Panc1 (cell line): ENCODE measurements around the gene OR51F1. TPM values are rescaled to one million over a fixed set of nuclear protein-coding genes. Genes with fewer than 3 reads are reported as not detected.
"Not testable (repeated sequence)": the region's sequence is repeated elsewhere in the genome, so short reads cannot be mapped to it uniquely, and the experiment has no call there.

Source experiments
- ATAC-seq: fragments of 200-7000 bp; cut with Tn5 transposase; 2 replicates; pipeline ENCODE4 v1.9.1; 2020; ENCODE audit warnings: mild to moderate bottlenecking, moderate library complexity
- BruUV-seq: library from RNA; stranded (reverse); fragments of 400-500 nt; replicated peaks from 2 replicates; lab custom pipeline; 2021; lab: Mats Ljungman, UMichigan
- CTCF ChIA-PET: fragments of 300-600 bp; sonication (Branson Sonifier 250); formaldehyde crosslinking; loops from one replicate; lab custom pipeline; 2022; ENCODE audit warnings: antibody characterized with exemption; lab: Charles Lee
- POLR2A ChIA-PET: fragments of 300-600 bp; sonication (Branson Sonifier 250); formaldehyde crosslinking; loops from one replicate; lab custom pipeline; 2022; ENCODE audit warnings: antibody characterized with exemption; lab: Charles Lee
- DNase-seq: peaks from one replicate; pipeline ENCODE4 v3.0.0-alpha.2; 2010; ENCODE audit warnings: low read depth, low spot score
- H3K27ac ChIP-seq: 2 replicates; pipeline ENCODE4 v1.5.1; 2011; ENCODE audit warnings: mild to moderate bottlenecking, low read length, inconsistent platforms
- H3K27me3 ChIP-seq: fragments of 200-500 bp; sonication (Bioruptor generic); 2 replicates; pipeline ENCODE4 v1.6.0; 2014; ENCODE audit warnings: low read length, inconsistent platforms; ENCODE audit not compliant: control insufficient read depth, insufficient read depth
- H3K36me3 ChIP-seq: fragments of 200-500 bp; sonication (Bioruptor generic); 2 replicates; pipeline ENCODE4 v1.5.1; 2014; ENCODE audit warnings: inconsistent platforms, mild to moderate bottlenecking, low read length, moderate library complexity; ENCODE audit not compliant: control insufficient read depth, insufficient read depth
- H3K4me1 ChIP-seq: 2 replicates; pipeline ENCODE4 v1.5.1; 2011; ENCODE audit warnings: inconsistent platforms, mild to moderate bottlenecking, low read length, moderate library complexity; ENCODE audit not compliant: control insufficient read depth, insufficient read depth
- H3K4me3 ChIP-seq, 2 experiments: 2 replicates each; pipeline ENCODE4 v1.5.1; 2011 to 2012; ENCODE audit warnings: low read depth in 2 of 2, low read length in 2 of 2, mild to moderate bottlenecking in 2 of 2, inconsistent platforms in 1 of 2, moderate library complexity in 1 of 2
- H3K9me3 ChIP-seq: fragments of 200-500 bp; sonication (Bioruptor generic); 2 replicates; pipeline ENCODE4 v1.5.1; 2014; ENCODE audit warnings: low read depth, mild to moderate bottlenecking, inconsistent platforms, low read length, moderate library complexity; ENCODE audit not compliant: control insufficient read depth, insufficient read depth
- POLR2AphosphoS5 ChIP-seq: IDR thresholded peaks from 2 replicates; pipeline ENCODE4 v1.6.1; 2012; ENCODE audit warnings: mild to moderate bottlenecking, low read depth, low read length, moderate library complexity
- SIN3A ChIP-seq: IDR thresholded peaks from 2 replicates; pipeline ENCODE4 v1.6.1; 2012; ENCODE audit warnings: low read depth, mild to moderate bottlenecking, low read length, moderate library complexity, borderline replicate concordance; ENCODE audit not compliant: insufficient read depth
- TCF7L2 ChIP-seq: IDR thresholded peaks from 2 replicates; pipeline ENCODE4 v1.6.1; 2011; ENCODE audit warnings: mild to moderate bottlenecking, low read depth, low read length, inconsistent platforms
- in situ Hi-C: cut with HindIII; loops from 2 replicates; pipeline ENCODE4 v1.10.0; 2016; ENCODE audit warnings: low sequenced_read_pairs, low pct_unique_long_range_greater_than_20kb
- intact Hi-C: fragments of 100-400 bp; cut with micrococcal nuclease; formaldehyde crosslinking; loops from one replicate; pipeline ENCODE4 v1.10.0; 2022; ENCODE audit not compliant: unreplicated experiment
- total RNA-seq: library from RNA; stranded (reverse); gene quantifications from one replicate; pipeline ENCODE4 v1.2.1, GENCODE V29; 2021; ENCODE audit not compliant: unreplicated experiment
- TF ChIP-seq, protein P1 (sequence below): fragments of 450-650 bp; IDR thresholded peaks from 2 replicates; pipeline ENCODE4 v1.5.1; 2017; ENCODE audit warnings: mild to moderate bottlenecking
- TF ChIP-seq, protein P2 (sequence below), 2 experiments: IDR thresholded peaks; 2 replicates each; pipeline ENCODE4 v1.6.1; 2011 to 2012; ENCODE audit warnings: low read depth in 2 of 2, control low read depth in 1 of 2, low read length in 1 of 2, mild to moderate bottlenecking in 1 of 2, moderate library complexity in 1 of 2; ENCODE audit not compliant: insufficient read depth in 1 of 2

OR51F1 gene
- total RNA-seq, 1 experiment from 2014 or later, result not detected

DNA sequence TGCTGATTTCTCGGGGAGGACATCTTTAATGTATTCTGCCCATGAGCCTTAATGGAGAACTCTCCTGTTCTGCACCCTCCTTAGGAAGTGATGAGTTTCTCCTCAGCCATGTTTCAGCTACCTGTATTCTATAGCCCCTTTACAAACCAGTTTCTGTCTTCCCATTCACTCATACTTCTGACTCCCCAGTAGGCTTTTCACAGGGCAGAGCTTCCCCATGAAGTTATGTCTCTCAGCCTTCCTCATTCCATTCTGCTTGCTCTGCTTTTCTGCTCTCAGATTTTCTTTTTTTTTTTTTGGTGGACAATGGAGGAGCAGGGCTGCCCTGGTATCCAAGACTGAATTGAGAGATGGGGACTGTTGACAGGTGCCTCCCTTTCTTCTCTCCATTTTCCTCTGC lies 38.7 kb upstream of the OR51F1 start:
- Histone ChIP-seq H3K27me3 (no peaks in the 10 kb centered on the region), H3K4me1 (no peaks in the 10 kb centered on the region), H3K4me3 (no peak overlapping the region), H3K27ac (no peak overlapping the region), H3K9me3 (no peaks in the 10 kb centered on the region), H3K36me3 (no peaks in the 10 kb centered on the region)
- DNase-seq (no peak), ATAC-seq (no peak)
- TF ChIP-seq, protein P1, sequence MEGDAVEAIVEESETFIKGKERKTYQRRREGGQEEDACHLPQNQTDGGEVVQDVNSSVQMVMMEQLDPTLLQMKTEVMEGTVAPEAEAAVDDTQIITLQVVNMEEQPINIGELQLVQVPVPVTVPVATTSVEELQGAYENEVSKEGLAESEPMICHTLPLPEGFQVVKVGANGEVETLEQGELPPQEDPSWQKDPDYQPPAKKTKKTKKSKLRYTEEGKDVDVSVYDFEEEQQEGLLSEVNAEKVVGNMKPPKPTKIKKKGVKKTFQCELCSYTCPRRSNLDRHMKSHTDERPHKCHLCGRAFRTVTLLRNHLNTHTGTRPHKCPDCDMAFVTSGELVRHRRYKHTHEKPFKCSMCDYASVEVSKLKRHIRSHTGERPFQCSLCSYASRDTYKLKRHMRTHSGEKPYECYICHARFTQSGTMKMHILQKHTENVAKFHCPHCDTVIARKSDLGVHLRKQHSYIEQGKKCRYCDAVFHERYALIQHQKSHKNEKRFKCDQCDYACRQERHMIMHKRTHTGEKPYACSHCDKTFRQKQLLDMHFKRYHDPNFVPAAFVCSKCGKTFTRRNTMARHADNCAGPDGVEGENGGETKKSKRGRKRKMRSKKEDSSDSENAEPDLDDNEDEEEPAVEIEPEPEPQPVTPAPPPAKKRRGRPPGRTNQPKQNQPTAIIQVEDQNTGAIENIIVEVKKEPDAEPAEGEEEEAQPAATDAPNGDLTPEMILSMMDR, result no peak
- TF ChIP-seq POLR2AphosphoS5, result no peak
- TF ChIP-seq, protein P2, sequence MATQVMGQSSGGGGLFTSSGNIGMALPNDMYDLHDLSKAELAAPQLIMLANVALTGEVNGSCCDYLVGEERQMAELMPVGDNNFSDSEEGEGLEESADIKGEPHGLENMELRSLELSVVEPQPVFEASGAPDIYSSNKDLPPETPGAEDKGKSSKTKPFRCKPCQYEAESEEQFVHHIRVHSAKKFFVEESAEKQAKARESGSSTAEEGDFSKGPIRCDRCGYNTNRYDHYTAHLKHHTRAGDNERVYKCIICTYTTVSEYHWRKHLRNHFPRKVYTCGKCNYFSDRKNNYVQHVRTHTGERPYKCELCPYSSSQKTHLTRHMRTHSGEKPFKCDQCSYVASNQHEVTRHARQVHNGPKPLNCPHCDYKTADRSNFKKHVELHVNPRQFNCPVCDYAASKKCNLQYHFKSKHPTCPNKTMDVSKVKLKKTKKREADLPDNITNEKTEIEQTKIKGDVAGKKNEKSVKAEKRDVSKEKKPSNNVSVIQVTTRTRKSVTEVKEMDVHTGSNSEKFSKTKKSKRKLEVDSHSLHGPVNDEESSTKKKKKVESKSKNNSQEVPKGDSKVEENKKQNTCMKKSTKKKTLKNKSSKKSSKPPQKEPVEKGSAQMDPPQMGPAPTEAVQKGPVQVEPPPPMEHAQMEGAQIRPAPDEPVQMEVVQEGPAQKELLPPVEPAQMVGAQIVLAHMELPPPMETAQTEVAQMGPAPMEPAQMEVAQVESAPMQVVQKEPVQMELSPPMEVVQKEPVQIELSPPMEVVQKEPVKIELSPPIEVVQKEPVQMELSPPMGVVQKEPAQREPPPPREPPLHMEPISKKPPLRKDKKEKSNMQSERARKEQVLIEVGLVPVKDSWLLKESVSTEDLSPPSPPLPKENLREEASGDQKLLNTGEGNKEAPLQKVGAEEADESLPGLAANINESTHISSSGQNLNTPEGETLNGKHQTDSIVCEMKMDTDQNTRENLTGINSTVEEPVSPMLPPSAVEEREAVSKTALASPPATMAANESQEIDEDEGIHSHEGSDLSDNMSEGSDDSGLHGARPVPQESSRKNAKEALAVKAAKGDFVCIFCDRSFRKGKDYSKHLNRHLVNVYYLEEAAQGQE (IDR thresholded peaks at IDR 0.05; ENCODE audit: insufficient read depth in 1 of 2, low read depth in 2 of 2, low read length in 1 of 2), result no peak
- TF ChIP-seq TCF7L2, result no peak
- TF ChIP-seq SIN3A, result no peak
- intact Hi-C loops (no loop called here), in situ Hi-C loops (no loop called here)
- CTCF ChIA-PET, result no interaction called here
- POLR2A ChIA-PET, result no interaction called here
- no TSS peak for BruUV-seq

DNA sequence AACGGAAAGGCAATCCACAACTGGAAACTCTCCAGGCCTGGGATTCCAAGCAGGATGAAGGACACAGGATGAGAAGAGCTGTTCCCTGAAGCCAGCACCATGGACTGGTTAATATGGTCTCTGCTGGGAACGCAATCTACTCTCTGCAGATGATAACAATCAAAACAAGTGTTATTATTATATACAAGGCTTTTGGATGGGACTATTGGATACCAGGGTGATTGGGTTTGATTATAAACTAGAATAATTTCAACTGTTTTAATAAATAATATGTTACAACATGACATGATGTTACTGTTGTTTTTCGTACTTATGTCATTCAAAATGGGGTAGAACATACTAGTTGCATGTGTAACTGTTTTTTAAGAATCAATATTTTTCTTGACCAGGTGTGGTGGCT lies 34.5 kb upstream of the OR51F1 start, which contains the start of gene OR52R1:
OR52R1 (minus strand) TSS at position 101 of the 400 bp plus-strand sequence; CDS start at position 101, 0 bp downstream.
- Histone ChIP-seq H3K4me3 (no peak within 1 kb of the TSS), H3K4me1 (no peaks in the 10 kb centered on the region), H3K27ac (no peak within 1 kb of the TSS), H3K27me3 (no peaks in the 10 kb centered on the region), H3K36me3 (no peaks in the 10 kb centered on the region), H3K9me3 (no peaks in the 10 kb centered on the region)
- in situ Hi-C loops, result no loop called here
- ChIA-PET CTCF (no interaction called here), POLR2A (no interaction called here)
- DNase-seq (no peak), ATAC-seq (no peak)
- intact Hi-C loops, result no loop called here
- BruUV-seq, result no TSS peak
- TF ChIP-seq, protein P2 (IDR thresholded peaks at IDR 0.05; ENCODE audit: insufficient read depth in 1 of 2, low read depth in 2 of 2, low read length in 1 of 2), result no peak
- no peak for TF ChIP-seq POLR2AphosphoS5
- no peak for TF ChIP-seq TCF7L2

DNA sequence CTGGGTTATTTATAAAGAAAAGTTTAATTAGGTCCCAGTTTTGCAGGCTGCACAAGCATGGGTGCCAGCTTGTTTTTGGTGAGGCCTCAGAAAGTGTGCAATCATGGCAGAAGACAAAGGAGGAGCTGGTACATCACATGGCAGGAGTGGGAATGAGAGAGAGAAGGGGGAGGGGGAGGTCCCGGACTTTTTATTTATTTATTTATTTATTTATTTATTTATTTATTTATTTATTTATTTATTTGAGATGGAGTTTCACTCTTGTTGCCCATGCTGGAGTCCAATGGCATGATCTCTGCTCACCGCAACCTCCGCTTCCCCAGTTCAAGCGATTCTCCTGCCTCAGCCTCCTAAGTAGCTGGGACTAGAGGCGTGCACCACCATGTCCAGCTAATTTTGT lies 31.6 kb upstream of the OR51F1 start:
- intact Hi-C loops, H3K27me3 ChIP-seq, H3K4me3 ChIP-seq, CTCF ChIA-PET, H3K36me3 ChIP-seq, BruUV-seq, POLR2A ChIA-PET, H3K27ac ChIP-seq, DNase-seq, ATAC-seq, H3K9me3 ChIP-seq, in situ Hi-C loops, H3K4me1 ChIP-seq: not testable (repeated sequence)
